Measurements from ENCODE around the gene GALNT11.

The GALNT11 gene

DNA sequence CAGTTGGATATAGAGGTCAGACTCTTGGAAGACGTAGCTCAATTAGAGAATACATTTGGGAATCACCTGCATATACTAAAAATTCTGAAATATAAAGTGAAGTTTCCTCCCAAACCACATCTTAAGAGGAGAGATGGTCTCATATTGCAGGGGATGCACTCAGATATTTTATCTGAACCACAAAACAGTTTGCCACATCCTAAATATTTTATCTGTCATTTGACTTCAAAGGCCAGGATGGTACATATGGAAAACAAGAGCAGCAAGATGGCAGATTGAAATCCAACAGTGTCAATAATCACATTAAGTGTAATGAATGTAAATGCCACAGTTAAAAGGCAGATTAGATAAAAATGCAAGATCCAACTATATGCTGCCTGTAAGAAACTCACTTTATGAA is 97.1 kb downstream of the GALNT11 start:
- no peaks in the 10 kb centered on the region for H3K27me3 ChIP-seq (replicated peaks; ENCODE audit: control insufficient read depth, insufficient read depth, low read length)
- TF ChIP-seq CTCF (IDR thresholded peaks at IDR 0.05; ENCODE audit: insufficient read depth, low read length, poor library complexity, severe bottlenecking): no peak
- no peak for DNase-seq (ENCODE audit: extremely low read depth, insufficient read length)
- H3K4me3 ChIP-seq (replicated peaks; ENCODE audit: low read depth, low read length): no peak overlapping the region
- peaks cover 33% of the 10 kb centered on the region for H3K36me3 ChIP-seq (ENCODE audit: control insufficient read depth, insufficient read depth, low read length)

- Histone ChIP-seq H3K4me3 (replicated peaks; ENCODE audit: low read depth, low read length) (no peak overlapping the region), H3K36me3 (ENCODE audit: control insufficient read depth, insufficient read depth, low read length) (peaks cover 27% of the 10 kb centered on the region), H3K27me3 (replicated peaks; ENCODE audit: control insufficient read depth, insufficient read depth, low read length) (no peaks in the 10 kb centered on the region)
- no peak for DNase-seq (ENCODE audit: extremely low read depth, insufficient read length)
- TF ChIP-seq CTCF (IDR thresholded peaks at IDR 0.05; ENCODE audit: insufficient read depth, low read length, poor library complexity, severe bottlenecking): no peak
Measured at GRCh38 chr7:152126741-152127140, 101.3 kb downstream of the GALNT11 start.

GRCh38 chr7:152127229-152127628 is 101.8 kb downstream of the GALNT11 start:
- Histone ChIP-seq H3K27me3 (replicated peaks; ENCODE audit: control insufficient read depth, insufficient read depth, low read length) (no peaks in the 10 kb centered on the region), H3K36me3 (ENCODE audit: control insufficient read depth, insufficient read depth, low read length) (peaks cover 27% of the 10 kb centered on the region), H3K4me3 (replicated peaks; ENCODE audit: low read depth, low read length) (no peak overlapping the region)
- TF ChIP-seq CTCF (IDR thresholded peaks at IDR 0.05; ENCODE audit: insufficient read depth, low read length, poor library complexity, severe bottlenecking): no peak
- no peak for DNase-seq (ENCODE audit: extremely low read depth, insufficient read length)

DNA sequence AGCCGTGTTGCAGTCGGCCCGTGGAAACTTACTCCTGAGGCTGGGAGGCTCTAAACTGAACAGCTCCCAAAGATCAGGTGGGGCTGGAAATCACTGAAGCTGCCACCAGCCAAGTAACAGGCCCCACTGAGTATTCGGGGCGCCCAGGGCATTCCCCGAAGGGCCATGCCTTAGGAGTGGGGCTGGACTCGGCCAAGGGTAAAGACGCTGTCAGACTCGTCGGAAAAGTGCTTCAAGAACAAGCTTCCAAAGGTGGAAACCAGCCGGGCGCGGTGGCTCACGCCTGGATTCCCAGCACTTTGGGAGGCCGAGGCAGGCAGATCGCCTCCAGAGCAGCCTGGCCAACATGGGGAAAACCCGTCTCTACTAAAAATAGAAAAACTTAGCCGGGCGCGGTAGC is 102.8 kb downstream of the GALNT11 start:
- no peak for TF ChIP-seq CTCF (IDR thresholded peaks at IDR 0.05; ENCODE audit: insufficient read depth, low read length, poor library complexity, severe bottlenecking)
- H3K36me3 ChIP-seq (ENCODE audit: control insufficient read depth, insufficient read depth, low read length): peaks cover 28% of the 10 kb centered on the region

GRCh38 chr7:152128741-152129461 is 103.4 kb downstream of the GALNT11 start:
- Histone ChIP-seq H3K27me3 (replicated peaks; ENCODE audit: control insufficient read depth, insufficient read depth, low read length) (no peaks in the 10 kb centered on the region), H3K36me3 (ENCODE audit: control insufficient read depth, insufficient read depth, low read length) (peaks cover 29% of the 10 kb centered on the region), H3K4me3 (replicated peaks; ENCODE audit: low read depth, low read length) (no peak overlapping the region)
- TF ChIP-seq CTCF (IDR thresholded peaks at IDR 0.05; ENCODE audit: insufficient read depth, low read length, poor library complexity, severe bottlenecking): no peak
- DNase-seq (ENCODE audit: extremely low read depth, insufficient read length): no peak

More for the DNA sequence above, 102.8 kb downstream of the GALNT11 start:
- no peaks in the 10 kb centered on the region for H3K27me3 ChIP-seq (replicated peaks; ENCODE audit: control insufficient read depth, insufficient read depth, low read length)
- DNase-seq (ENCODE audit: extremely low read depth, insufficient read length): no peak
- no peak overlapping the region for H3K4me3 ChIP-seq (replicated peaks; ENCODE audit: low read depth, low read length)

DNA sequence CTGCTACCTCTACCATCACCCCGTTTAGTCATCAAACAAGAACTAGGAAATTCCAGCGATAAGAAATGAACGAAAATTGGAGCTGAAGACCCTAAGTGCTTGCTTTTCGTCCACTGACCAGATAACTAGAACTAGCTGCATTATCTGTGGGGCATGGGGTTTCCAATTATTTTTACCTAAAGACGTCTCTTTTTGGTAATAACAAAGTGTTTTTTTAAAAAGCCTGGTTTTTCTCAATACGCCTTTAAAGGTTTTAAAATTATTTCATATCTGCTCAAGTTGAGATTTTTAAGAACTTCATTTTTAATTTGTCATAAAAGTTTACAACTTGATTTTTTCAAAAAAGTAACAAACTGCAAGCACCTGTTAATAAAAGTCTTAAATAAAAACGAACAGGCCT is 104.2 kb downstream of the GALNT11 start:
- no peaks in the 10 kb centered on the region for H3K27me3 ChIP-seq (replicated peaks; ENCODE audit: control insufficient read depth, insufficient read depth, low read length)
- H3K4me3 ChIP-seq (replicated peaks; ENCODE audit: low read depth, low read length): no peak overlapping the region
- no peak for TF ChIP-seq CTCF (IDR thresholded peaks at IDR 0.05; ENCODE audit: insufficient read depth, low read length, poor library complexity, severe bottlenecking)
- peaks cover 30% of the 10 kb centered on the region for H3K36me3 ChIP-seq (ENCODE audit: control insufficient read depth, insufficient read depth, low read length)
- DNase-seq (ENCODE audit: extremely low read depth, insufficient read length): no peak

Data from GM06990 (cell line).